ENCODE measurements around the gene LRMDA.

Gene LRMDA

GRCh38 chr10:76172020-76172419 lies 740.6 kb downstream of the LRMDA start:
- H3K4me1 ChIP-seq = no peaks in the 10 kb centered on the region
- no peaks in the 10 kb centered on the region for H3K79me2 ChIP-seq
- no peak overlapping the region for H3K9ac ChIP-seq
- H3K27ac ChIP-seq = no peak overlapping the region
- TF ChIP-seq, protein P1, sequence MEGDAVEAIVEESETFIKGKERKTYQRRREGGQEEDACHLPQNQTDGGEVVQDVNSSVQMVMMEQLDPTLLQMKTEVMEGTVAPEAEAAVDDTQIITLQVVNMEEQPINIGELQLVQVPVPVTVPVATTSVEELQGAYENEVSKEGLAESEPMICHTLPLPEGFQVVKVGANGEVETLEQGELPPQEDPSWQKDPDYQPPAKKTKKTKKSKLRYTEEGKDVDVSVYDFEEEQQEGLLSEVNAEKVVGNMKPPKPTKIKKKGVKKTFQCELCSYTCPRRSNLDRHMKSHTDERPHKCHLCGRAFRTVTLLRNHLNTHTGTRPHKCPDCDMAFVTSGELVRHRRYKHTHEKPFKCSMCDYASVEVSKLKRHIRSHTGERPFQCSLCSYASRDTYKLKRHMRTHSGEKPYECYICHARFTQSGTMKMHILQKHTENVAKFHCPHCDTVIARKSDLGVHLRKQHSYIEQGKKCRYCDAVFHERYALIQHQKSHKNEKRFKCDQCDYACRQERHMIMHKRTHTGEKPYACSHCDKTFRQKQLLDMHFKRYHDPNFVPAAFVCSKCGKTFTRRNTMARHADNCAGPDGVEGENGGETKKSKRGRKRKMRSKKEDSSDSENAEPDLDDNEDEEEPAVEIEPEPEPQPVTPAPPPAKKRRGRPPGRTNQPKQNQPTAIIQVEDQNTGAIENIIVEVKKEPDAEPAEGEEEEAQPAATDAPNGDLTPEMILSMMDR (IDR thresholded peaks at IDR 0.05) = no peak
- H3K9me3 ChIP-seq (ENCODE audit: control insufficient read depth, low read length) = no peaks in the 10 kb centered on the region
- H3K4me3 ChIP-seq (ENCODE audit: low read depth, low read length) = no peak overlapping the region
- H3K4me2 ChIP-seq (ENCODE audit: low read length) = no peak overlapping the region
- no peak overlapping the region for H2AFZ ChIP-seq
- H3K36me3 ChIP-seq (ENCODE audit: control insufficient read depth, insufficient read depth, low read length) = no peaks in the 10 kb centered on the region
- no peaks in the 10 kb centered on the region for H3K27me3 ChIP-seq (ENCODE audit: control insufficient read depth, insufficient read depth, low read length)

- H2AFZ ChIP-seq = no peak overlapping the region
- H3K79me2 ChIP-seq = no peaks in the 10 kb centered on the region
- no peaks in the 10 kb centered on the region for H3K4me1 ChIP-seq
- TF ChIP-seq, protein P1 (IDR thresholded peaks at IDR 0.05) = no peak
- no peak overlapping the region for H3K27ac ChIP-seq
- no peaks in the 10 kb centered on the region for H3K27me3 ChIP-seq (ENCODE audit: control insufficient read depth, insufficient read depth, low read length)
- no peak overlapping the region for H3K4me3 ChIP-seq (ENCODE audit: low read depth, low read length)
- H3K4me2 ChIP-seq (ENCODE audit: low read length) = no peak overlapping the region
- H3K9ac ChIP-seq = no peak overlapping the region
- no peaks in the 10 kb centered on the region for H3K36me3 ChIP-seq (ENCODE audit: control insufficient read depth, insufficient read depth, low read length)
- no peaks in the 10 kb centered on the region for H3K9me3 ChIP-seq (ENCODE audit: control insufficient read depth, low read length)
Observed at GRCh38 chr10:76175533-76176165, 744.2 kb downstream of the LRMDA start.

GRCh38 chr10:76176166-76176550 lies 744.7 kb downstream of the LRMDA start:
- no peak overlapping the region for H2AFZ ChIP-seq
- H3K4me3 ChIP-seq (ENCODE audit: low read depth, low read length) = no peak overlapping the region
- TF ChIP-seq, protein P1 (IDR thresholded peaks at IDR 0.05) = no peak
- no peaks in the 10 kb centered on the region for H3K27me3 ChIP-seq (ENCODE audit: control insufficient read depth, insufficient read depth, low read length)
- H3K4me2 ChIP-seq (ENCODE audit: low read length) = no peak overlapping the region
- no peaks in the 10 kb centered on the region for H3K79me2 ChIP-seq
- no peaks in the 10 kb centered on the region for H3K4me1 ChIP-seq
- H3K36me3 ChIP-seq (ENCODE audit: control insufficient read depth, insufficient read depth, low read length) = no peaks in the 10 kb centered on the region
- no peak overlapping the region for H3K27ac ChIP-seq
- no peaks in the 10 kb centered on the region for H3K9me3 ChIP-seq (ENCODE audit: control insufficient read depth, low read length)
- H3K9ac ChIP-seq = no peak overlapping the region

- H2AFZ ChIP-seq = no peak overlapping the region
- H3K79me2 ChIP-seq = no peaks in the 10 kb centered on the region
- no peak overlapping the region for H3K27ac ChIP-seq
- H3K27me3 ChIP-seq (ENCODE audit: control insufficient read depth, insufficient read depth, low read length) = no peaks in the 10 kb centered on the region
- no peaks in the 10 kb centered on the region for H3K9me3 ChIP-seq (ENCODE audit: control insufficient read depth, low read length)
- H3K36me3 ChIP-seq (ENCODE audit: control insufficient read depth, insufficient read depth, low read length) = no peaks in the 10 kb centered on the region
- H3K4me1 ChIP-seq = no peaks in the 10 kb centered on the region
- TF ChIP-seq, protein P1 (IDR thresholded peaks at IDR 0.05) = no peak
- no peak overlapping the region for H3K4me3 ChIP-seq (ENCODE audit: low read depth, low read length)
- no peak overlapping the region for H3K4me2 ChIP-seq (ENCODE audit: low read length)
- no peak overlapping the region for H3K9ac ChIP-seq
Observed at GRCh38 chr10:76177936-76178335, 746.5 kb downstream of the LRMDA start.

Data from parathyroid adenoma (tissue), 2 donors.